Ammon's horn (tissue), 1 donor: ENCODE measurements around the gene CEPT1.

Source experiments
- DNase-seq: peaks from one replicate; pipeline ENCODE4 v3.0.0-alpha.2; 2016; ENCODE audit warnings: low spot score

The CEPT1 gene

DNA sequence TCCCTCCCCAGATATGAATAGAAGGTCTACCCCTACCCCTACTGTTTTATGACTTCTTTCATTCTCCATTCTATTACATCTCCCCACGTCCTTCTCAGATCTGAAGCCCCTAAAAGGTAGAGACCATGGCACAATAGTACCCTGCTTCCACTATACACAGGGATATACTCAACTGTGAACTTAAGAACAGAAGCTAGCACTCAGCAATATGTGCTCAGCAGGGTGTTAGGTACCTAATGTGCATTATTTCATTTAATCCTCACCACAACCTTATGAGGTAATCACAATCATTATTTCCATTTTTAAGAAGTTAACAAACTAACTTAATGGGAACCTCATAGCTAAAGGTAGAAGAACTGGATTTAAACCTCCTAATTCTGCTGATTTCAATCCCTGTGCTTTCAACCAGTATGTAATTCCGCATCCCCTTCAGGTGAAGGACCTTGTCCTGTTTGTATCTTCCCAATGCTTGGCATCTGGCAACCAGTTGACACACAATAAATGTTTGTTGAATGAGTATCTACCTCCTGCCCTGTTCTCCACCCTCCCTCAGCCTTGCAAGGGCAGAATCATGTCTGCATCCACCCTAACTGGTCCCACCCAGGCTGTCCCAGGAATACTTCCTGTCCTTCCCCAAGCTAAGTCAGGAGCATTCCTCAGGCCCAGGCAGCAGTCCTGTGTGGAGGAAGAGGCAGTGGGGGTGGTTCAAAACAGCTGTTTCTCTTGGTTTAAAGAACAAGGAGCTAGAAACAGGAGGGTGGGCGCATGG is 53.9 kb downstream of the CEPT1 start:
- DNase-seq: no peak

DNA sequence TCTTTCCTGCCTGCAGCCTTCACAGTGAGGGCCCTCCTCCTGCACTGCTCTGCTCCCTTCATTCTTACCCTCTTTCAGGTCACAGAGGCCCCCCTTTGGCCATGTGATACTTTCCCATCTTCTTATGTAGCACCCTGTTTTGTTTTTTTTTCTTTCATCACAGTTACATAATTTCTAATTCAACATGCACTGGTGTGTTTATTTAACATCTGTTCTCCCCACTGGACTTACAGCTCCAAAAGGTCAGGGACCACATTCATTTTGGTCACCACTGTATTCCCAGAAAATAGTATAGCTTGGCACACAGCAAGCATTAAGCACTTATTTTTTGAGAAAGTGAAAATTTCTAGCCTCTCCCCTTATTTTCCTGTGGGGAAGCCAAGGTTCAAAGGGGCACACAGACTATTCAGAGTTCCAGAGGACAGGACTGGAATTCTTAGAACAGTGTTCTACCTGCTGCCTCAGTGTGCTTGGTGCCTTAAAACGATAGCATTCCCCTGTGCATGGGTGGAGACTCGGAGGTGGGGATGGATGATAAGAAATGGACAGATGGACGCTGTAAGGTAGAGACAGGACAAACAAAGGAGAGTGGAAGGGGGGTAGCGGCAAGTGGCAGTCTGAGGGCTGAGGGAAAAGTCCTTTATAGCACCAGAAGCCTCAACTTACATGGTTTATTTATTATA is 55.1 kb downstream of the CEPT1 start:
- DNase-seq: no peak

DNA sequence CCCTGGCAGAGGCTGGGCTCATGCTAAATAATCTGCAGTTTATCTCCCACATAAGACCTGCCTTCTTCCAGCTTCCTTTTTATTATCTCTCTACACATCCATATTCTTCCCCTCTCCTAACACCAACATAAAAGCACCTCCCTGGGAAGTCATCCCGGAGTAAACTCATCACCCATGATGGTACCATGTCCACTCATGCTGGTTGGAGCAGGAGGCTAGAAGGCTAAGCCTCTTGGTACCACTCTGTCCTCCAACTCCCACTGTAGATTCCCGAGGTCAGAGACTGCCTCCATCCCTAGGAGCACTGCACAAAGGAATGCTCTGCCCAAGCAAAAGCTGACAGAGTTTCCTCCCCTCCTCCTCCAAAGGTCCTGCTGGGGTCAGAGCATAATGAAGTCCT is 56.2 kb downstream of the CEPT1 start:
- no peak for DNase-seq

DNA sequence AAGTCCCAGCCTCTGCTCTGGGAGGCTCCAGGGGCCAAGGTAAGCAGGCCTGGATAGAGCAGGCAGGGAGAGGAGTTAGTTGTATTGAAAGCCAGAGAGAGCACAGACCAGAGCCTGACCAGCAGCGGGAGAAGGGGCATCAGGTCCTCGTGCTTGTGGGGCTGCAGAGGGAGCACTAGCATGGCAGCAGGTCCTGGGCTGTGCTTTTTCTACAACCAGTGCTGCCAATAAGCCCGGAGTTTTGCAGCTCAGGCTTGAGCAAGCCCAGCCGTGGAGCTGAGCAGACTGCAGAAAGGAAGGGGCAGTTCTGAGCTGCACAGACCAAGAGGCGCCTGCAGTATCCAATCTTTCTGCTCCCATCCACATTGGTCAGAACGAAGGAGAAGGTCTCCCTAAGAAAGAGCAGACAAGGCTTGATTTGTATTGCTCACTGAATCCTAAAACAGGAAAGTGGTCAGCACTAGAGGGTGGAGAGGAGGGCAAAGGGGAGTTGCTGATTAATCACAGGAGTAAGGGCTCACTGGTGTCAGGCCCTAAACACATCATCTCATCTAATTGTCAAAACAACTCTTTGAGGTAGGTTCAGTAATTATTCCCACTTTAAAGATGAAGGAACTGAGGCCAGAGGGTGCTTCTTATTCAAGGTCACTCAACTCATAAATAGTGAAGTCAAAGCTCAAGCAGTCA is 57.7 kb downstream of the CEPT1 start:
- no peak for DNase-seq

DNA sequence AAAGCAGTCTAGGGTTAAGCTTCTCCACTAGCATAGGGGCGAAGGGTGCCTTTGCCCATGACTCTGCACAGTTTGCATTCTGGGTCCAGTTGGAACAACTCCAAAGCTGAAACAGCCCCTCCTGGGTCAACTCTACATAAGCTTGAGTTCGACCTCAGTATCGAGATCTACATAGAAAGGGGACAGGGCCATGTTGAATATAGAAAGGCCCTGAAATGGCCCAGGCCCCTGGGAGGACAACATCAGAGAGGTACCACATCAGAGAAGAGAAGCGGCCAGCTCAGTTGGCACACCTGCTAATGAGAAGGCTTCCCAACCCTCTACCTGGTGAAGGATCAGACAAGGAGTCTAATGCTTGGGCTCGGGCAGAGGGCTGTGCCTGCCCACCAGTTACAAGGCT is 58.8 kb downstream of the CEPT1 start:
- no peak for DNase-seq

DNA sequence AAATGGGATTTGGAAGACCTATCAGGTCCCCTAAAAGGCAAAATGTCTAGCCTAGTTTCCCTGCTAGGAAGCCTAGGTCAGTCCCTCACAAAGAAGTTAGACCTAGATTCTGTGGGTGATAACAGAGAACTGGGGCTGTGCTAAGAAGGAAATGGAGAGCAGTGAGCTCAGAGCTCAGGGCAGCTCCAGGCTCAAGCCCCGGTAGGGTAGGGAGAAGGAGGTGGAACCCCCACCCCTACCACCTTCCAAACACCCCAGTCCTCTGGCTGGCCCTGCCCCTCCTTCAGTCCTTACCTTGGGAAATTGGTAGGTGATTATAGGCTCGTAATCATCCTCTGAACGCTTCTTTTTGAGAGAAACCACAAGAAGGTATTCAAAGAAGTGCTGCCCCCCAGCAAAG is 59.3 kb downstream of the CEPT1 start:
- no peak for DNase-seq

DNA sequence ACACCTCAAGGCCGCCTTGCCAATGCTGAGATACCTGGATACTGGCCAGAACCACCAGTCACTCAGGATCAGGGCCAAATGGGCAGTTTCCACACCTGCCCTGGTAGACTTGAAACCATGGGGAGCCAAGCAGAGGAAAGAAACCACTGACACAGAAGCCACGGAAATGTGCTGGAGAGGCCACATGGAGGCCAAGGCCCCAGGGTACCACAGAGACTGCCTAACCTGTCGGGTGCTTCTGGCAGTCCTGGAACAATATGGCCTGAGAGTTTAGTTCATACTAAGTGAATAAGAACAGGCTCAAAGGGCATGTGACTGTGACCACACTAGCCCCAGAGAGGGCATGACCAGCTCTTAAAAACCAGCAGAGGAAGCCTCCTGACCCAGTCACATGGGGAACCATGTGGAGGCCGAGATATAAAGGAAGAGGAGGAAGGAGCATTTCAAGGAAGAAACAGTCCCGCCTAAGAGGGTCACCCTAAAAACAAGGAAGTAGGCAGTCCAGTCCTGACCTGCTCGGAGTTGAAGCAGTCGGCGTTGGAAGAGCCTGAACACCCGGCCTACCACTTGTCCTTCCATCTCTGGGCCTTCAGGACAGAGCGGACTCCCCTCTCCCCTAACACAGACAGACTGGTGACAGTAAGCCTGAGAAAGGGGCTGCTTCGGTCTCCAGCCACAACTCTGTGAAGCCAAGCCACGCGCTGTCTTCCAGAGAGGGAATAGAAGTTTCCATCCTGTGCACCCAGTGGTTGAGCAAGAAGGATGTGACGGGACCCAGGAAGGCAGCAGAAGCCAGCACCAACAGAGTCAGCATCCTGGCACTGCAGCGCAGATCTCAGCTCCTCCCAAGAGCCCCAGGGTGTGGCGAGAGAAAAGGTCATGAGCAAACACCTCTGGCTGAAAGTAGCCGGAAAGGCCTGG is 60.1 kb downstream of the CEPT1 start, which contains the start of gene DENND2D:
Gene DENND2D, minus strand, starts transcription at position 766 of the 921 bp plus-strand sequence. Its CDS starts 187 bp downstream, at position 579.
- DNase-seq: peak; percentile 72

DNA sequence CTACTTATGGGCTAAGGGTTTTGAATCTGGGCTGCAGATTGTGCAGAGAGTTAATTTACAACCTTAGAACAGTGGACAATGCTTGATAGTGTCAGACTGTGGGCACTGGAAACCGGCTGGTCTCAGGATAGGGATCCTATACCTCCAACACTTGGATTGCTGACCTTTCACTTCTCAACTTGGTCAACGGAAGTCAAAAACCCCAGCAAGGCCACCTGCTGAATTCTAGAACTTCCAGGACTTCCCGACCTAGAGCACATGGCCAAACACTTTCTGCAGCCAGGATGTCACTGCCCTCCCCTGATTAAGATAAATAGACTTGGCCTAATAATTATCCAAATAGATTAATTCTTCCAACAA is 60.8 kb downstream of the CEPT1 start:
- no peak for DNase-seq

DNA sequence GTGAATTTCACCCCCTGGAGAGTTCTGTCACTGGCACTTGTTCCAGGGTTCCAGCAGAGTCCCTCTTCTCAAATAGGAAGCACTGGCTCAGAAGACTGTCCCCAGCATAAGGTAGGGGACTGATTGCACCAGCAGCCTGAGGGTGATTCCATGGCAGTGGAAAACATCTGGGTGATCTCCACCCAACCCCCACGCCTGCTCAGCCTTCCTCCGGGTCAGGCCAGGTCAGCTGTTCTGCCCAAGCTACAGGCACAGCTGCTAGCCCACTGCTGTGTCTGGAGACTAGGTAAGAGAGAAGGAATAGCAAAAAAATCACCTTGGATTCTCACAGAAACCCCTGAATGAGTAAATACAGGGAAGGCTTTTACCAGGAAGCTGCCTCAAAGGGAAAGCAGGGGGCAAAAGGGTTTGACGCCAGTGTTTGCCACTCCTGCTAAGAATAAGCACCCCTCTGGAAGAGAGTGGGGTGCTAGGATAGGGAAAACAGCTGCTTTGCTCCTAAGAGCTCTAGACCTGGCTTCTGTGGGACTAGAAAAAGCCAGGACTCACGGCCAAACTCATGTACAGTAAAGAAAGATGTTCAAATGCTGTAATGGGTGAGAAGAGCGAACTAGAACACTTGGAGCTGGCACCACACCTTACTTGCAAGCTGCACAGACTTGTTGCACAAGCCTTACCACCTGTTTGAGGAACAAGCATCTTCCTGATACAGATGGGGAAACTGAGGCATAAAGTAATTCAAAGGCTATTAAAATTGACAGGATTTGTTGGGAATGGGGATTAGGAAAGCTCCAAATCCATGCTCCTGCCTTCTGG is 61.5 kb downstream of the CEPT1 start:
- DNase-seq: no peak

DNA sequence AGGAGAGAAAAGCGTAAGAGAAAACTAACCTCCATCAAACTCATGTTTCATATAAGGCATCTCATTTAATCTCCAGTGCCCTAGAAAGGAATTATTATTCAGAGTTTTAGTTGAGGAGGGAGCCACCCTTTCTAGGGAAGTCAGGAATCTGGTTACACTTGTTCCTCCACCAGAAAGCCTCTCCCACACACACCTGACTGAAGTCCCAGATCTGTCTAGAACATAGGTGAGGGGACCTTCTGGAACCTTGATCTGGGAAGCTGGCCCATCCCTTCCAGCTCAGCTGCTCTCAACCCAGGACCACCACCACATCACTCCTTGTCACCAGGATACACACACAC is 62.3 kb downstream of the CEPT1 start:
- DNase-seq: no peak

DNA sequence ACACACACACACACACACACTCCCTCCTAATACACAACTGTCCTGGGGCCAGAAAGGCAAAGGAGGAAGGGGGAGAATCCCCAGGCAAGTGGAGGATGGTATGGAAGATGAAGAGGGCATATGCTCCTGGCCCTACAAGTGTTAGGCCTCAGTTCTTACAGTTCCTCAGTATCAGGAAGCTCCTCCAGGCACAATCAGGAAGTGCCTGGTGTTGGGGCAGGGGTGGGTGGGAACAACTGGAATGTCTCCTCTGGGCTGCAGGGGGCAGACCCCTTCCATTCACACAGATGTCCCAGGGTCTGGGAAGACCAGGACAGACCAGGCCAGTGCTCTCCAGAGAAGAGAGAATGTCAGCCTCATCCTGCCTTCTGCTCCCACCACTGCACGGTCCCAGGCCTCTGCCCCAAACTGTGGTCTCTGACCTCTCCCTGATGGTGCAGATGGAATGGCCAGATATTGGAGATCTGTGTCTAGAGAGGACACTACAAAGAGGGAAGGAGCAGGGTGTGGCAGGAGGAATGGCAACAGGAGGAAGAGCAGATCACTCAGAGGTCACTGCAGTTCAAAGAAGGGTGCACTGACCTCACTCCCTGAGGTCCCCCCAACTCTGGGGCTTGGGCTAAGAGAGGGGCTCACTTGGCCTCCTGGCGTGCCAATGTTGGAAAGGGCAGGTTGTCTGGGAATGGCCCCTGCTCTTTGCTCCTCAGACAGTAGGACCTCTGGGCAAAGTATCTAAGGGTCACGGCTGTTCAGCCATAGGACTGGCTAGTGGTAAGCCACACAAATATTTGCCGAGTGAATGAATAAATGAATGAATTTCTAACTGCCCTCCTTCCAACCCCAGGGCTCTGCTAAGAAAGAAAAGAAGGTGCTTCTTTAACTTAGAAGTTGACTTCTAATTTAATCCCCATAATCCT is 62.9 kb downstream of the CEPT1 start:
- no peak for DNase-seq

DNA sequence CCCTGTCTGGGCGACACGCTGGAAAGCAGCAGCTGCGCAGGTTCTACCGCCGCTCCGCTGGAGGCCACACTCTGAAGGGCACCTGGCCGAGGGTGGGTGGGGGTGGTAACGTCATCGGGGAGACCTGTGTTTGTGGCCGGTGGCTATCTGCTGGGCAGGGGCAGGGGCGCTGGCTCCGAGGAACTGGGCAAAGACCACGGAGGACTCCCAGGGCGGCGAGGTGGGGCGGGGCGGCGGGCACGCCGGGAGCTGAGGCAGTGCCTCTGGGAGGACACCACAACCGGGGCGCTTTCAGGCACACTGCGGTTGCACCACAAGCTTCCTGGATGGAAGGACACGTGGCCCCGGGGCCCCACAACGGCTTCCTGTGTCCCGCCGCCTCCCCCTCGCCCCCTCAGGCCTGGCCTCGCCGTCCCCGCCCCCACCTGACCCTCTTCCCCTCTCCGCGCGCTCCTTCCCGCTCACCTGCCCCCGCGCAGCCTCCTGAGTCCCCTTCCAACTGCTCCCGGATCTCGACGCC is 63.7 kb downstream of the CEPT1 start:
- peak; percentile 57 for DNase-seq

DNA sequence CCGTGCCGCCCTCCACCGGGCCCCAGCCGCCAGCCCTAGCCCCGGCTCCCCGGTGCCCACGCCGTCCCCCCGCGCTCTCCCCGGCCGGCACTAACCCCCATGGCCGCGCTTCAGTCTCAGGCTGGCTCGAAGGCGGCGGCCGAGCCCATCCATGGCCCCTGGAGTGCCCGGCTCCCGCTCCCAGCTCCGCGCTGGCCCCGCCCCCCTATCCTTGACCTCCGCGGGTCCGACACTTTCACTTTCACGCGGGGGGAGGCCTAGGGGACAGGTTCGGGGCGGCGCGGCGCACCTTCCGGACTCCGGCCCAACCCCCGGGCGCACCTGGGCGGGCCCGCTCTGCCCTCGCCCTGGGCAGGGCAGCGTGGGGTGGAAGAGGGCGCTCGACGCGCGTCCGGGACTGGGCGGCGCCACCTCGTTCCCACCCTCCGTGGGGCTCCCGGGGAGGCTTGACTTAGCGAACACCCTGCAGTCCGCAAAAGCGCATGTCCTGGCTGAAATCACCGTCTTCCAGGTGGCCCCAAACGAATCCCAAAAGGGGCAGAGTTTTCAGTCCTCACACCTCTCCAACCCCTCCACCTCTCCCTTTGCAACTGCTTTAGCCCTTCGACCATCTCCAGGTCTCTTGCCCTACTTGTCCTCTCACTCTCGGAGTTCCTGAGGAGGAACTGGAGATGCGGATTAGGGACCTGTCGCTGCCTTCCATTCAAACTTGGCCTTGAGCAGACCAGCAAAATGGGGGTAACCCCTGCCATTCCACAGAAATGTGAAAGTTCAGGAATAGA is 64.4 kb downstream of the CEPT1 start:
- DNase-seq: no peak

DNA sequence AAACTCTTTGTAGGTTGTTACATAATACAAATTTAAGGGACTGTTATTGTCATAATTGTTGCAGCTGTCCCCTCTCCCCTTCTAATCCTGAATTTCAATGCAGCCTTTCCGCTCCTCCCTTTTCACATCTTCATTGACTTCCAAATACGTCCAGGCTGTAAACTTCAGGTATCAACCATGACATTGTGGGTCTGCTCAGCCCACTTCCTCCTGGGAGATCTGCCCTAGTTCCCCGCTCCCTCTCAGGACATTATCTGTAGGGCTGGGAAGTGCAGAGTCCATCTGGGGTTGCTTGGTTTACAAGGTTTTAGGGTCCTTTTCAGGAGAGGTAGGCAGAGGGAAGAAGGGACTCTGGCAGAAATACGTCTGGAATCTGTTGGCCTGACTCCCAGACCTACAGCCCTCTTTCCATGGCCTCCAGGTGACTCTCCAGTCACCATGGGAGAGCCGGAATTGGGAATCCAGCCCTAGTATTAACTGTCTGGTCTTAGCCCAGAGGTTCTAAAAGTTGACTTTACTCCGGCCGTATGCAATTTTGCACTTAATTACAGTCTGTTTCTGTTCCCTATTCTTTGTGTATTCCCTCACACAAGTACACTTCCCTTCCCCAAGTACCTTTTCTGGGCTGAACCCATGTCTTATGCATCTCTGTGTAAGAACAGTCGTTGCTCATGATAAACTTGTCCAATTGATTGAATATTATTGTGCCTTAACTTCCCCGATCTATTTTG is 65.1 kb downstream of the CEPT1 start:
- no peak for DNase-seq

DNA sequence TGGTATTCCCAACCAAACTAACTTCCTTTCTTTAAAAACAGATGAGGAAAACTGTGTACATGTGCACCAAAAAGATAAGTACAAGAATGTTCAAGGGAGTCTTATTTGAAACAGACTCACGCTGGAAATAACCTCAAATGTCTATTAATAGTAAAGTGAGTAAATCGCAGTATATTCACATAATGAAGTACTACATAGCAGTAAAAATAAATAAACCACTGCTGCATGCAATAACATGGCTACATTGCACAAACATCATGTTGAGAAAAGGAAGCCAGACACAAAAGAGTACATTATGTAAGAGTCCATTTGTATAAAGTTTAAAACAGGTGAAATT is 65.7 kb downstream of the CEPT1 start:
- DNase-seq: no peak

DNA sequence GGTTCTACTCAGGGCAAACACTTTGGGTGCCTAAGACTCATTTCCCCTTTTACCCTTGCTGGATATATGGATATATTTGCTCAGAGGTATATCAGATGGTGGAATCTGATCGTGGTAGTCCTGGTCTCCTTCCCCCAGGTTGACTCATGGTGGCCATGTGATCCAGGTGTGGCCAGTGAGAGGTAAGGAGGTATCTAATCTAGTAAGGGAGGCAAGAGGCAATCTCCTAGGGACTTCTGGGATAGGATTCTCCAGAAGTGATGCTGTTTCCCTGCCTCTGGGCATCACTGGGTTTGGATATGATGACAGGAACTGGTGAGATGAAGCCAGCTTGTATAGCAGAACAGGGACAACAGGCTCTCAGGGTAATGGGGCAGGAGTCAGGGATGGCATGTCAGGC is 68.9 kb downstream of the CEPT1 start:
- no peak for DNase-seq

DNA sequence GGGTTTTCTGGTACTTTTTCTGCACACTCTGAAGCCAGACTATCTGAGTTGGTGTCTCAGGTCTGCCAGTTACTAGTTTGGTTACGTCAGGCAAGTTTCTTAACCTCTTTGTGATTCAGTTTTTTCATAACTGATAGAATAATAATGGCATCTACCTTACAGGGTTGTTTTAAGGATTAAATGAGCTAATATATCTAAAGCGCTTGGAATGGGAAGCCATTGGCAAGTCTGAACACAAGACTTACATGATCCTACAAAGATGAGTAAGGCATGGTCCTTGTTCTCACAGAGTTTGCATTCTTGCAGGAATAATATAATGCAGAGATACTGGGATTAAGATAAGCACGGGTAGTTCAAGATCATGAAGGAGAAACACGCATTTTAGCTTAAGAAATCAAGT is 69.6 kb downstream of the CEPT1 start:
- no peak for DNase-seq

DNA sequence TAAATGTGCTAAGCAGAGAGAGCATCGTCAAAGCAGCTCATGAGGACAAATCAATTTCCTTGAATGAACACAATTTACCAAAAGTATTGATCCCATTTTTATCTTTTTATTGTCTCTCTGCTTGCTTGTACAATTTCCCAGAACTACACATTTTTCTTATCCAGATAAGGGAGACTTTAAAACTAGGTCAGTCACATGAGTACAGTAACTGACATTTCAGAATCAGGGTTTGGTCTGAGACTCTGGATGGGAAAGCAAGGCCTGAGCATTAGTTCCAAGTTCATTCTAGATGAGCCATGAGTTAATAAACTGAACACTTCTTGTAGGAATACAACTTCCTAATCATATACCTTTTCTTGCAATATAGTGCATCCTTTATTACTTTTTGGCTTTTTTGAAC is 71.9 kb downstream of the CEPT1 start:
- no peak for DNase-seq
